ENCODE data around the gene ASB8.
"Not testable (repeated sequence)": the region's sequence is repeated elsewhere in the genome, so short reads cannot be mapped to it uniquely, and the experiment has no call there.

ASB8 gene

GRCh38 chr12:48163150-48163747 is 5.9 kb upstream of the ASB8 start:
- POLR2A ChIA-PET (ENCODE audit: low non-redundant PET): no interaction called here
- CTCF ChIA-PET: interaction anchor here (0.7 to 1.5 kb wide), 3 partner anchors 20 to 455 kb away, joined by 3 to 4 read pairs (median 3); partner anchors contain the start of gene CCDC184
- no peak for TF ChIP-seq CTCF (conservative IDR thresholded peaks at IDR 0.05; ENCODE audit: low read depth)
- no peak for DNase-seq (ENCODE audit: low spot score)
- no peak overlapping the region for H3K27ac ChIP-seq

DNA sequence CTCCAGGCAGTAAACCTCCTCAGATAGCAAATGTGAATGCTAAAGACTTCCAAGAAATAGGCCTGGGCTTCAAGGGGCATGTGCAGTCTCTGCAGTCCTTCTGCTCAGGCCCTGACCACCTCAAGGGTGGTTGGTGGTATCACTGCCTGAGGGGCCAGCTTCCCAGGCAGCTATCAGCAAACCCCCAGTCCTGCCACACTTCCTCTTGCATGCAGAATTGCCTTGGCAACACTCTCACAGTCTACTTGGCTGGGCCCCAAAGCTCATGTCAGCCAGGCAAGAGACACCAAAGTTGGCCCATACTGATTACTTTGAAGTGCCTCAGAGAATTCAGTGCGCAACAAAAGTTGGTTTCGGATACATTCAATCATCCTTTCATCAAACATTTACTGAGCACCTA is 3.5 kb upstream of the ASB8 start:
- no peak overlapping the region for H3K27ac ChIP-seq
- TF ChIP-seq CTCF (conservative IDR thresholded peaks at IDR 0.05; ENCODE audit: low read depth): no peak
- ChIA-PET POLR2A (ENCODE audit: low non-redundant PET) (no interaction called here), CTCF (no interaction called here)
- DNase-seq (ENCODE audit: low spot score): no peak

GRCh38 chr12:48160046-48160445 is 2.7 kb upstream of the ASB8 start:
- DNase-seq (ENCODE audit: low spot score): no peak
- ChIA-PET POLR2A (ENCODE audit: low non-redundant PET) (no interaction called here), CTCF (no interaction called here)
- no peak overlapping the region for H3K27ac ChIP-seq
- no peak for TF ChIP-seq CTCF (conservative IDR thresholded peaks at IDR 0.05; ENCODE audit: low read depth)

- ChIA-PET POLR2A (ENCODE audit: low non-redundant PET) (no interaction called here), CTCF (interaction anchor here (0.6 to 1.1 kb wide), 3 partner anchors 9 to 109 kb away, joined by 4 to 17 read pairs (median 4); no protein-coding TSS in a partner anchor)
- TF ChIP-seq CTCF (conservative IDR thresholded peaks at IDR 0.05; ENCODE audit: low read depth): no peak
- H3K27ac ChIP-seq: peak overlapping the region; percentile 77
- no peak for DNase-seq (ENCODE audit: low spot score)
These were observed 615 bp upstream of the ASB8 start for GRCh38 chr12:48157889-48158370.

- H3K27ac ChIP-seq: peak overlapping the region; percentile 77
- DNase-seq (ENCODE audit: low spot score): no peak
- CTCF ChIA-PET: interaction anchor here (0.6 kb wide), 1 partner anchor 694 kb away, joined by 11 read pairs; no protein-coding TSS in a partner anchor
- POLR2A ChIA-PET (ENCODE audit: low non-redundant PET): interaction anchor here (0.6 kb wide), 1 partner anchor 213 kb away, joined by 5 read pairs; no protein-coding TSS in a partner anchor
- TF ChIP-seq CTCF (conservative IDR thresholded peaks at IDR 0.05; ENCODE audit: low read depth): no peak
These were observed 680 bp downstream of the ASB8 start for GRCh38 chr12:48156652-48157017.

DNA sequence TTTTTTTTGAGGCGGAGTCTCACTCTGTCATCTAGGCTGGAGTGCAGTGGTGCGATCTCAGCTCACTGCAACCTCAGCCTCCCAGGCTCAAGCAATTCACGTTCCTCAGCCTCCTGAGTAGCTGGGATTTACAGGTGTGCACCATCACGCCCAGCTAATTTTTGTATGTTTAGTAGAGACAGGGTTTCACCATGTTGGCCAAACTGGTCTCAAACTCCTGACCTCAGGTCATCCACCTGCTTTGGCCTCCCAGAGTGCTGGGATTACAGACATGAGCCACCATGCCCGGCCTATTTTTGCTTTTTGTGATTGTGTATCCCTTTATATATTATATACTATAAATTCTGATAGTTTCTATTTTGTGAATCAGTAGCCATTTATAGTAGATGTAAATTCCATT is 1.5 kb downstream of the ASB8 start:
- H3K27ac ChIP-seq; DNase-seq (ENCODE audit: low spot score); POLR2A ChIA-PET (ENCODE audit: low non-redundant PET); CTCF ChIA-PET: not testable (repeated sequence)

DNA sequence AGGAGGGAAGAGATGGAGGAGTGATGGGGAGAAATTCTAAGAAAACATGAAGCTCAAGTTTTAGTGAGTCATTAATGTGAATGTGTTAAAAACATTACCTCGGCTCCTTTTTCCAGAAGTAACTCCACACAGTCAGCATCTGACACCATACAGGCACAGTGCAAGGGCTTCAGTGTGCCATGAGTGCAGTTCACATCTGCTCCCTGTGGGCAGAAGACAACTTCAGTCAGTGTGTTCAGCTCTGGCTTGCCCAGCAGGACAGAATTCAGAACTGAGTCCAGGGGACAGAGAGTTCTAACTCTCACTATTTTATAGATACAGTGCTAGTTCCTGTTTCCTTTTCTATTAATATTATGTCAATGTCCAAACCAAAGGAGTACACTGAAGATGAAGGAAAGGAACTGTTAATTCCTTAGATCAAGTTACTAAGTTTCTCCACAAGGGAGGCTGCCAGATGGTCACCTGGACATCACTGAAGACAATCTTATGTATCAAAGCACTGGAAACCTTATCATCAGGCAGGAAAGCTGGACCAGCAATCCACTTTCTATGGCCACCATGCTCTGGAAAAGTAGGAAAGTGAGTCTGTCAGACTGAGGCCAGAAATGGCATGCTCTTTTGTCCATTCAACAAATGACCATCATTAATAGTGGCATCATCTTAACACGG is 6.1 kb downstream of the ASB8 start:
- H3K27ac ChIP-seq: no peak overlapping the region
- no peak for TF ChIP-seq CTCF (conservative IDR thresholded peaks at IDR 0.05; ENCODE audit: low read depth)
- no peak for DNase-seq (ENCODE audit: low spot score)
- POLR2A ChIA-PET (ENCODE audit: low non-redundant PET): no interaction called here
- CTCF ChIA-PET: no interaction called here
